A549 (cell line): ENCODE results near the gene PTRH1. TPM values are rescaled to one million over a fixed set of nuclear protein-coding genes. Genes with fewer than 3 reads are reported as not detected.

ENCODE experiments used
- ATAC-seq, 2 experiments: fragments of 200-7000 bp in 1 of 2; fragments of >200 bp in 1 of 2; cut with Nextera tagmentation in 1 of 2; cut with Tn5 transposase in 1 of 2; 3 replicates each; pipeline versions ENCODE4 v1.8.0 to v1.9.1; 2018 to 2020; ENCODE audit warnings: mild to moderate bottlenecking in 1 of 2, moderate library complexity in 1 of 2
- CTCF ChIA-PET: fragments of 300-600 bp; sonication (Branson Sonifier 250); formaldehyde crosslinking; extraction: SDS; loops from one replicate; lab custom pipeline; 2021; ENCODE audit warnings: antibody characterized with exemption, inconsistent platforms; lab: Yijun Ruan, JAX
- POLR2A ChIA-PET: fragments of 350-600 bp; formaldehyde crosslinking; extraction: SDS; loops from one replicate; lab custom pipeline; 2021; ENCODE audit warnings: antibody characterized with exemption, inconsistent platforms; lab: Yijun Ruan, JAX
- DNase-seq, 2 experiments: peaks; one replicate each; pipeline versions ENCODE4 v3.0.0 to v3.0.0-alpha.2; 2011 to 2016; ENCODE audit warnings: low read depth in 1 of 2, low spot score in 1 of 2
- FAIRE-seq: peaks from 2 replicates; lab custom pipeline; 2011; peaks lifted over from hg19 to GRCh38; lab: Jason Lieb, UNC
- H3K27ac ChIP-seq, 2 experiments: fragments of >200 bp; sonication (Bioruptor Twin); formaldehyde crosslinking; 3 replicates each; pipeline ENCODE4 v1.5.1; 2016 to 2017
- H3K4me1 ChIP-seq: fragments of >200 bp; sonication (Bioruptor Twin); formaldehyde crosslinking; 3 replicates; pipeline ENCODE4 v1.6.1; 2016
- H3K4me2 ChIP-seq: fragments of >200 bp; sonication (Bioruptor Twin); formaldehyde crosslinking; 3 replicates; pipeline ENCODE4 v1.6.1; 2016
- H3K4me3 ChIP-seq: fragments of >200 bp; sonication (Bioruptor Twin); formaldehyde crosslinking; 3 replicates; pipeline ENCODE4 v1.5.1; 2016
- H3K9me3 ChIP-seq: fragments of >200 bp; sonication (Bioruptor Twin); formaldehyde crosslinking; 3 replicates; pipeline ENCODE4 v1.6.1; 2016
- CTCF ChIP-seq: fragments of >200 bp; sonication (Bioruptor Twin); formaldehyde crosslinking; IDR thresholded peaks from 3 replicates; pipeline ENCODE4 v1.5.1; 2016
- EHMT2 ChIP-seq: fragments of 200-600 bp; sonication (generic); IDR thresholded peaks from 2 replicates; pipeline ENCODE4 v1.6.1; 2016; ENCODE audit warnings: antibody characterized with exemption, low read depth, mild to moderate bottlenecking, moderate library complexity
- ELK1 ChIP-seq: fragments of 150-350 bp; IDR thresholded peaks from 2 replicates; pipeline ENCODE4 v1.6.1; 2014; ENCODE audit warnings: low read depth, mild to moderate bottlenecking, low read length
- EP300 ChIP-seq, 2 experiments: fragments of >200 bp; sonication (Bioruptor Twin); formaldehyde crosslinking; IDR thresholded peaks; 2 replicates in 1 of 2; 3 replicates in 1 of 2; pipeline ENCODE4 v1.6.1; 2016 to 2017
- ESRRA ChIP-seq: fragments of 150-350 bp; IDR thresholded peaks from 2 replicates; pipeline ENCODE4 v1.6.1; 2014; ENCODE audit warnings: mild to moderate bottlenecking, low read length, borderline replicate concordance
- HDAC2 ChIP-seq: fragments of 200-600 bp; sonication (generic); IDR thresholded peaks from 2 replicates; pipeline ENCODE4 v1.6.1; 2016
- HES2 ChIP-seq: fragments of >200 bp; sonication (Bioruptor Twin); formaldehyde crosslinking; IDR thresholded peaks from 2 replicates; pipeline ENCODE4 v1.6.1; 2016
- HOXA7 ChIP-seq: fragments of 250-450 bp; sonication (Bioruptor Pico); IDR thresholded peaks from 2 replicates; pipeline ENCODE4 v1.5.0; 2020; ENCODE audit warnings: mild to moderate bottlenecking, moderate library complexity
- MAFK ChIP-seq: fragments of 450-650 bp; IDR thresholded peaks from 2 replicates; pipeline ENCODE4 v1.6.1; 2014; ENCODE audit not compliant: partially characterized antibody
- MAZ ChIP-seq: fragments of 150-350 bp; IDR thresholded peaks from 2 replicates; pipeline ENCODE4 v1.6.1; 2014; ENCODE audit warnings: antibody characterized with exemption, low read depth, low read length, borderline replicate concordance
- MYC ChIP-seq: IDR thresholded peaks from 2 replicates; pipeline ENCODE4 v1.6.1; 2012; ENCODE audit warnings: mild to moderate bottlenecking, inconsistent platforms, low read length, improper control_type of control experiment, borderline replicate concordance
- POLR2A ChIP-seq: IDR thresholded peaks from 2 replicates; pipeline ENCODE4 v1.6.1; 2012; ENCODE audit warnings: mild to moderate bottlenecking, low read length
- RAD21 ChIP-seq, 2 experiments: fragments of >200 bp in 1 of 2; sonication (Bioruptor Twin) in 1 of 2; formaldehyde crosslinking in 1 of 2; IDR thresholded peaks in 1 of 2; conservative IDR thresholded peaks in 1 of 2; 2 replicates in 1 of 2; 3 replicates in 1 of 2; pipeline ENCODE4 v1.6.1; 2012 to 2018; ENCODE audit warnings: inconsistent platforms in 1 of 2
- RARB ChIP-seq: fragments of 250-450 bp; sonication (Bioruptor Pico); IDR thresholded peaks from 2 replicates; pipeline ENCODE4 v1.8.0; 2021; ENCODE audit warnings: mild to moderate bottlenecking, moderate library complexity
- SMC3 ChIP-seq: fragments of >200 bp; sonication (Bioruptor Twin); formaldehyde crosslinking; IDR thresholded peaks from 3 replicates; pipeline ENCODE4 v1.6.1; 2018; ENCODE audit warnings: inconsistent platforms
- SREBF2 ChIP-seq: fragments of 450-650 bp; IDR thresholded peaks from 2 replicates; pipeline ENCODE4 v1.6.1; 2014; ENCODE audit warnings: mild to moderate bottlenecking, moderate library complexity
- ZNF302 ChIP-seq: fragments of 250-450 bp; sonication (Bioruptor Pico); IDR thresholded peaks from 2 replicates; pipeline ENCODE4 v1.9.0; 2021; ENCODE audit warnings: inconsistent platforms, mild to moderate bottlenecking, moderate library complexity
- WGBS: methylation state at CpG from one replicate; pipeline ENCODE4 v1.1.6; 2017; ENCODE audit errors: missing lambda C conversion rate; 5-methylcytosine and 5-hydroxymethylcytosine counted together
- polyA plus RNA-seq, 4 experiments: library from polyadenylated mRNA; depleted of rRNA in 3 of 4; stranded (reverse); fragments of >200 nt; fragmentation: RNase III in 1 of 4; extraction: RNeasy Plus Mini Kit Qiagen cat#74134 plus additional on column Dnase treatment in 1 of 4; gene quantifications; 2 replicates in 3 of 4; 3 replicates in 1 of 4; pipeline ENCODE4 v1.2.3, GENCODE V29; 2011 to 2017
- TF ChIP-seq, protein P1 (sequence below): fragments of 250-450 bp; sonication (Bioruptor Pico); IDR thresholded peaks from 2 replicates; pipeline ENCODE4 v1.5.0; 2020; ENCODE audit warnings: low read depth, mild to moderate bottlenecking, moderate library complexity
- TF ChIP-seq, protein P2 (sequence below): IDR thresholded peaks from 2 replicates; pipeline ENCODE4 v1.6.1; 2012; ENCODE audit warnings: low read depth, borderline replicate concordance

PTRH1 gene
- polyA plus RNA-seq, 2 of the 4 experiments (the other 2 are of a cell fraction), result 5.1 to 11.4 TPM

GRCh38 chr9:127723444-127723843 is 8.0 kb upstream of the PTRH1 start:
- Histone ChIP-seq H3K4me2 (no peak overlapping the region), H3K9me3 (no peaks in the 10 kb centered on the region), H3K27ac (no peak overlapping the region), H3K4me3 (no peak overlapping the region)
- no peak for FAIRE-seq
- POLR2A ChIA-PET, result no interaction called here
- 88% methylated on average over 5 of the region's 5 CpGs for WGBS
- no peak for TF ChIP-seq HOXA7 (CRISPR knock-in tag)
- no peak for TF ChIP-seq MAFK
- no peak for TF ChIP-seq EHMT2
- TF ChIP-seq CTCF, result no peak
- no peak for TF ChIP-seq RAD21 (conservative IDR thresholded peaks at IDR 0.05 in 1 of 2, IDR thresholded peaks at IDR 0.05 in 1 of 2)
- no peak for TF ChIP-seq ZNF302 (CRISPR knock-in tag)
- no peak for TF ChIP-seq SREBF2
- no peak for TF ChIP-seq POLR2A
- TF ChIP-seq, protein P1, sequence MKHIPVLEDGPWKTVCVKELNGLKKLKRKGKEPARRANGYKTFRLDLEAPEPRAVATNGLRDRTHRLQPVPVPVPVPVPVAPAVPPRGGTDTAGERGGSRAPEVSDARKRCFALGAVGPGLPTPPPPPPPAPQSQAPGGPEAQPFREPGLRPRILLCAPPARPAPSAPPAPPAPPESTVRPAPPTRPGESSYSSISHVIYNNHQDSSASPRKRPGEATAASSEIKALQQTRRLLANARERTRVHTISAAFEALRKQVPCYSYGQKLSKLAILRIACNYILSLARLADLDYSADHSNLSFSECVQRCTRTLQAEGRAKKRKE (CRISPR knock-in tag), result no peak
- no peak for TF ChIP-seq RARB (CRISPR knock-in tag)
- TF ChIP-seq, protein P2, sequence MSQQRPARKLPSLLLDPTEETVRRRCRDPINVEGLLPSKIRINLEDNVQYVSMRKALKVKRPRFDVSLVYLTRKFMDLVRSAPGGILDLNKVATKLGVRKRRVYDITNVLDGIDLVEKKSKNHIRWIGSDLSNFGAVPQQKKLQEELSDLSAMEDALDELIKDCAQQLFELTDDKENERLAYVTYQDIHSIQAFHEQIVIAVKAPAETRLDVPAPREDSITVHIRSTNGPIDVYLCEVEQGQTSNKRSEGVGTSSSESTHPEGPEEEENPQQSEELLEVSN, result no peak
- no peak for TF ChIP-seq HDAC2
- TF ChIP-seq HES2, result no peak
- TF ChIP-seq EP300 (IDR thresholded peaks at IDR 0.05), result no peak
- no peak for TF ChIP-seq ESRRA
- TF ChIP-seq ELK1, result no peak
- TF ChIP-seq, all 56 proteins: peak for 0
- ATAC-seq, result no peak
- no peak for DNase-seq
- H3K4me1 ChIP-seq, result peaks cover 25% of the 10 kb centered on the region
- CTCF ChIA-PET, result interaction anchor here (0.6 to 15.7 kb wide), 6 partner anchors 11 to 159 kb away, joined by 3 to 243 read pairs (median 4); partner anchors contain the start of gene TOR2A

- ChIA-PET POLR2A (no interaction called here), CTCF (interaction anchor here (0.6 to 15.7 kb wide), 6 partner anchors 11 to 219 kb away, joined by 3 to 243 read pairs (median 4); partner anchors contain the start of gene TOR2A)
- H3K4me3 ChIP-seq, result no peak overlapping the region
- peaks cover 25% of the 10 kb centered on the region for H3K4me1 ChIP-seq
- WGBS, result 93% methylated on average over 10 of the region's 13 CpGs
- H3K4me2 ChIP-seq, result no peak overlapping the region
- FAIRE-seq (no peak), ATAC-seq (no peak), DNase-seq (no peak)
- no peak overlapping the region for H3K27ac ChIP-seq
- TF ChIP-seq RARB (CRISPR knock-in tag) (no peak), SMC3 (no peak), MAZ (no peak), MYC (no peak)
- TF ChIP-seq, protein P2, result no peak
- H3K9me3 ChIP-seq, result no peaks in the 10 kb centered on the region
These were observed 7.5 kb upstream of the PTRH1 start for GRCh38 chr9:127723013-127723412.
